ENCODE results near the gene MPHOSPH10.

- no peak for TF ChIP-seq CTCF (IDR thresholded peaks at IDR 0.05)
- no peak for TF ChIP-seq POLR2A (IDR thresholded peaks at IDR 0.05)
Measured at GRCh38 chr2:71186973-71187372, 56.5 kb downstream of the MPHOSPH10 start.
